Gastrocnemius medialis (tissue), 4 donors: ENCODE measurements around the gene VTI1B. TPM values are rescaled to one million over a fixed set of nuclear protein-coding genes. Genes with fewer than 3 reads are reported as not detected.

Source experiments
- ATAC-seq, 2 donors: fragments of 150-250 bp; one replicate each; pipeline ENCODE4 v1.9.1; 2016
- DNase-seq, 2 donors: peaks; one replicate each; pipeline ENCODE4 v3.0.0-alpha.2; 2019
- H3K27ac ChIP-seq, 4 donors: fragments of 200-600 bp; sonication (generic); 1 replicate in 1 of 4; 2 replicates in 3 of 4; pipeline ENCODE4 v1.5.1; 2016 to 2018; ENCODE audit warnings: mild to moderate bottlenecking in 2 of 4, moderate library complexity in 1 of 4
- H3K27me3 ChIP-seq, 3 donors: fragments of 200-600 bp; sonication (generic) in 2 of 3; 1 replicate in 1 of 3; 2 replicates in 2 of 3; pipeline versions ENCODE4 v1.5.1 to v1.6.0; 2016 to 2019; ENCODE audit warnings: mild to moderate bottlenecking in 1 of 3, moderate library complexity in 1 of 3
- H3K36me3 ChIP-seq, 2 donors: fragments of 200-600 bp; sonication (generic) in 1 of 2; one replicate each; pipeline ENCODE4 v1.5.1; 2017 to 2018
- H3K4me1 ChIP-seq, 2 donors: fragments of 200-600 bp; sonication (generic) in 1 of 2; one replicate each; pipeline ENCODE4 v1.5.1; 2016 to 2017; ENCODE audit warnings: mild to moderate bottlenecking in 2 of 2
- H3K4me3 ChIP-seq, 4 donors: fragments of 200-600 bp; sonication (generic) in 3 of 4; 1 replicate in 1 of 4; 2 replicates in 3 of 4; pipeline ENCODE4 v1.5.1; 2016 to 2019; ENCODE audit warnings: mild to moderate bottlenecking in 2 of 4
- H3K9me3 ChIP-seq, 3 donors: fragments of 200-600 bp; sonication (generic) in 2 of 3; 1 replicate in 1 of 3; 2 replicates in 2 of 3; pipeline ENCODE4 v1.5.1; 2016 to 2019
- POLR2A ChIP-seq, 2 donors: fragments of 450-650 bp; IDR thresholded peaks; one replicate each; pipeline ENCODE4 v1.6.1; 2017; ENCODE audit warnings: antibody characterized with exemption in 2 of 2, mild to moderate bottlenecking in 2 of 2, moderate library complexity in 2 of 2
- in situ Hi-C, 4 donors: fragments of 200-750 bp; cut with MboI; loops; one replicate each; pipeline versions ENCODE4 v1.15.0 to v1.8.0; 2017; ENCODE audit warnings: low sequenced_read_pairs in 4 of 4
- intact Hi-C: fragments of 100-400 bp; cut with DNase I; formaldehyde crosslinking; loops from one replicate; pipeline ENCODE4 v1.15.1; 2023; ENCODE audit warnings: low total_unique reads
- total RNA-seq, 4 donors: library from RNA; depleted of rRNA; stranded (reverse); fragments of >200 nt; gene quantifications; one replicate each; pipeline versions ENCODE4 v1.1.0 to v1.2.3, GENCODE V29; 2016
- TF ChIP-seq, protein P1 (sequence below), 5 experiments: fragments of 450-650 bp in 3 of 5; fragments of 200-600 bp in 2 of 5; sonication (generic) in 2 of 5; IDR thresholded peaks in 4 of 5; conservative IDR thresholded peaks in 1 of 5; 1 replicate in 4 of 5; 2 replicates in 1 of 5; pipeline ENCODE4 v1.5.1; 2016 to 2019; ENCODE audit warnings: antibody characterized with exemption in 5 of 5, mild to moderate bottlenecking in 3 of 5, moderate library complexity in 3 of 5

VTI1B gene
- total RNA-seq, 4 donors from 2014 or later = 33.7 to 69.1 (median 52.8) TPM

DNA sequence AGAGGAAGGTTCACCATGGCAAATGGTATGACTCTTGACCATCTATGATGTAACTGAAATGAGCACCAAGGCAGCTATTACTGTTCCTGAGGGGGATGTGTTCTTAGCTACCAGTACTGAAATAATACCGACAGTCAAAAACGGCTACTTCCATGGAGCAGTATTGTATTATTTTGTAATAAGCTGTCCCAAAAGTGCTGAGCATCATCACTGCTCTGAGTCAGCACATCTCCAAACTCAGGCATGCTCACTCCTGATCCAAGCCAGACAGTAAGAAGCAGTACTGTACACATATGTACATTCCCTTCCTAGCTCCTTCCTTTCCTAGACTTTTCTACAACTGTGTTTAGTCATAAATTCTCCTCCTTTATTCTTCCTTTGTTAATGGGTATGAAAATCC lies 8.6 kb downstream of the VTI1B start:
- Histone ChIP-seq H3K27ac (no peak overlapping the region), H3K9me3 (no peaks in the 10 kb centered on the region), H3K4me3 (no peak overlapping the region), H3K36me3 (no peaks in the 10 kb centered on the region), H3K27me3 (no peaks in the 10 kb centered on the region), H3K4me1 (peaks cover 5 to 15% of the 10 kb centered on the region in 2 donors)
- in situ Hi-C loops (loop anchor here in 2 of 4 donors (10.0 kb wide), 1 partner anchor 51 kb away; the partner anchor contains the start of gene ARG2 (in 2 of the 2)), intact Hi-C loops (no loop called here)
- no peak for ATAC-seq
- TF ChIP-seq, protein P1, sequence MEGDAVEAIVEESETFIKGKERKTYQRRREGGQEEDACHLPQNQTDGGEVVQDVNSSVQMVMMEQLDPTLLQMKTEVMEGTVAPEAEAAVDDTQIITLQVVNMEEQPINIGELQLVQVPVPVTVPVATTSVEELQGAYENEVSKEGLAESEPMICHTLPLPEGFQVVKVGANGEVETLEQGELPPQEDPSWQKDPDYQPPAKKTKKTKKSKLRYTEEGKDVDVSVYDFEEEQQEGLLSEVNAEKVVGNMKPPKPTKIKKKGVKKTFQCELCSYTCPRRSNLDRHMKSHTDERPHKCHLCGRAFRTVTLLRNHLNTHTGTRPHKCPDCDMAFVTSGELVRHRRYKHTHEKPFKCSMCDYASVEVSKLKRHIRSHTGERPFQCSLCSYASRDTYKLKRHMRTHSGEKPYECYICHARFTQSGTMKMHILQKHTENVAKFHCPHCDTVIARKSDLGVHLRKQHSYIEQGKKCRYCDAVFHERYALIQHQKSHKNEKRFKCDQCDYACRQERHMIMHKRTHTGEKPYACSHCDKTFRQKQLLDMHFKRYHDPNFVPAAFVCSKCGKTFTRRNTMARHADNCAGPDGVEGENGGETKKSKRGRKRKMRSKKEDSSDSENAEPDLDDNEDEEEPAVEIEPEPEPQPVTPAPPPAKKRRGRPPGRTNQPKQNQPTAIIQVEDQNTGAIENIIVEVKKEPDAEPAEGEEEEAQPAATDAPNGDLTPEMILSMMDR (IDR thresholded peaks at IDR 0.05 in 4 of 5, conservative IDR thresholded peaks at IDR 0.05 in 1 of 5) = no peak
- TF ChIP-seq POLR2A (IDR thresholded peaks at IDR 0.05) = no peak
- DNase-seq = no peak

DNA sequence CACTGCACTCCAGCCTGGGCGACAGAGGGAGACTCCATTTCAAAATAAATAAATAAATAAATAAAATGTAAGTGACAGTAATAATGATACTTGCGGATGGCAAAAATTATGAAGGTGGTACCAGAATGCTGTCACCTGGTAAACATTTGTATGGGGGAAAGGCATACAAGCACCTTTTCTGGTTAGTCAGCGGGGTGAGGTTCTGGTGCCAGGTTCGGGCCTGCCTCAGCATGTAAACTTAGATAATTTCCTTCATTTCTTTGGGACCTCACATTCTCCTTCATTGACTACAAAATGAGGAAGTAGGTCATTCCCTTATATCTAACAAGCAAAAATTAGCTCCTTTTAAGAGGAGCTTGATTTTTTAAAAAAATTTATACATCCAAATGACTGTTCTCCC lies 10.8 kb downstream of the VTI1B start:
- no peaks in the 10 kb centered on the region for H3K27me3 ChIP-seq
- H3K4me3 ChIP-seq = no peak overlapping the region
- peaks cover 0 to 14% of the 10 kb centered on the region in 2 donors for H3K36me3 ChIP-seq
- intact Hi-C loops (no loop called here), in situ Hi-C loops (loop anchor here in 2 of 4 donors (10.0 kb wide), 1 partner anchor 49 kb away; the partner anchor contains the start of gene ARG2 (in 2 of the 2))
- no peak for DNase-seq
- no peaks in the 10 kb centered on the region for H3K9me3 ChIP-seq
- no peak overlapping the region for H3K27ac ChIP-seq
- peaks cover 5 to 6% of the 10 kb centered on the region in 2 donors for H3K4me1 ChIP-seq
- TF ChIP-seq, protein P1 (IDR thresholded peaks at IDR 0.05 in 4 of 5, conservative IDR thresholded peaks at IDR 0.05 in 1 of 5) = no peak
- TF ChIP-seq POLR2A (IDR thresholded peaks at IDR 0.05) = no peak
- no peak for ATAC-seq

DNA sequence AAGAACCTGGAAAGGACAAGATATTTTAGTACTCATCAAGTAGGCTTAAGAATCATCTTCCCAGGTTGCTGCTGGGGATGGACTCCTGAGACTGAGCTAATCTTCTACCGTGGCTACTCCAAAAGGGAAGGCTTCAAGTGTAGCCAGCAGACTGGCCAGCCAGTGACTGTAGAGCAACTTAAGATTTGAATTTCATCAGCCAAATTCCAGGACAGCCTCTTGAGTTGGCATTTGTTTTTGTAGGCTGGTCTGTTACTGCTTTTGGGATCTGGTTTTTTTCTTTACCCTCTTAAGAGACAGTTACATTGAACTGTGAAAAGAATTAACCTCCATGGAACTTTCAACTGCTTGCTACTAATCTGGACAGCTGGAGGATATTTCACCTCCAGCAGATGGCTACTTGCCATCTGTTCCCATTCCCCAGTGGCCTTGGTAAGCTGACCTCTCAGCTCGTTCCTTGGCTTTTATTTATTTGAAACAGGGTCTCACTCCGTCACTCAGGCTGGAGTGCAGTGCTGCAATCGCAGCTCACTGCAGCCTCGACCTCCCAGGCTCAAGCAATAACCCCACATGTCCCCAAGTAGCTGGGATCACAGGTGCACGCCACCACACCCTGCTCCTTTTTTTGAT lies 20.7 kb downstream of the VTI1B start:
- in situ Hi-C loops (no loop called here), intact Hi-C loops (no loop called here)
- H3K9me3 ChIP-seq = no peaks in the 10 kb centered on the region
- no peak overlapping the region for H3K4me3 ChIP-seq
- H3K27ac ChIP-seq = peak overlapping the region in 2 of 4 donors; percentile 21 to 48
- H3K4me1 ChIP-seq = peaks cover 5 to 8% of the 10 kb centered on the region in 2 donors
- TF ChIP-seq, protein P1 (IDR thresholded peaks at IDR 0.05 in 4 of 5, conservative IDR thresholded peaks at IDR 0.05 in 1 of 5) = no peak
- TF ChIP-seq POLR2A (IDR thresholded peaks at IDR 0.05) = no peak
- H3K27me3 ChIP-seq = no peaks in the 10 kb centered on the region
- ATAC-seq (peak; percentile 38 to 56), DNase-seq (no peak)
- H3K36me3 ChIP-seq = peaks cover 0 to 99% of the 10 kb centered on the region in 2 donors

DNA sequence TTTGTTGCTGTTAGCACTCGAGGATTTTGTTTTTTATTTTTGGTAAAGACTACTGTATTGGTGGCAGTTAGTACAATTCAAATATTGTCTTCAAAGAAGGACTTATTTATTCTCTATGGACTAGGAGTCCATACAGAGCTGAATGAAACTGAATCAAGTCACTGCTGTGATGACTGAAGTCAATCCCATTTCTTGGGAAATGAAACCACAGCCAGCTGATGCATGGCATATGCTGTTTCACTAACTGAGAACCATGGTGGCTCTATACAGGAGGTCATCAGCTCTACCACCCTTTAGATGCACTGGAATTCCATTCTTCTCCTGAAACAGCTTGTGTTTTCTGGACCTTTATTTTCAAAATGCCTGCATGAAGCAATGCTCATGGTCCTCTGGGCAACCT lies 22.2 kb downstream of the VTI1B start:
- Histone ChIP-seq H3K9me3 (no peaks in the 10 kb centered on the region), H3K27me3 (no peaks in the 10 kb centered on the region), H3K27ac (peak overlapping the region in 1 of 4 donors; percentile 48), H3K36me3 (peaks cover 5 to 99% of the 10 kb centered on the region in 2 donors), H3K4me3 (no peak overlapping the region), H3K4me1 (peaks cover 5 to 8% of the 10 kb centered on the region in 2 donors)
- DNase-seq (no peak), ATAC-seq (no peak)
- TF ChIP-seq POLR2A (IDR thresholded peaks at IDR 0.05) = no peak
- TF ChIP-seq, protein P1 (IDR thresholded peaks at IDR 0.05 in 4 of 5, conservative IDR thresholded peaks at IDR 0.05 in 1 of 5) = no peak
- in situ Hi-C loops = no loop called here
- intact Hi-C loops = no loop called here
